KBM-7 (cell line): ENCODE measurements around the gene MAFB.

ENCODE experiments used
- DNase-seq: peaks from one replicate; pipeline ENCODE4 v3.0.0-alpha.2; 2015
- in situ Hi-C: fragments of 300-500 bp; cut with MboI; formaldehyde crosslinking; loops from 2 replicates; pipeline ENCODE4 v1.14.3; 2020; ENCODE audit warnings: low sequenced_read_pairs, low pct_unique_long_range_greater_than_20kb, mixed read lengths

Gene MAFB

DNA sequence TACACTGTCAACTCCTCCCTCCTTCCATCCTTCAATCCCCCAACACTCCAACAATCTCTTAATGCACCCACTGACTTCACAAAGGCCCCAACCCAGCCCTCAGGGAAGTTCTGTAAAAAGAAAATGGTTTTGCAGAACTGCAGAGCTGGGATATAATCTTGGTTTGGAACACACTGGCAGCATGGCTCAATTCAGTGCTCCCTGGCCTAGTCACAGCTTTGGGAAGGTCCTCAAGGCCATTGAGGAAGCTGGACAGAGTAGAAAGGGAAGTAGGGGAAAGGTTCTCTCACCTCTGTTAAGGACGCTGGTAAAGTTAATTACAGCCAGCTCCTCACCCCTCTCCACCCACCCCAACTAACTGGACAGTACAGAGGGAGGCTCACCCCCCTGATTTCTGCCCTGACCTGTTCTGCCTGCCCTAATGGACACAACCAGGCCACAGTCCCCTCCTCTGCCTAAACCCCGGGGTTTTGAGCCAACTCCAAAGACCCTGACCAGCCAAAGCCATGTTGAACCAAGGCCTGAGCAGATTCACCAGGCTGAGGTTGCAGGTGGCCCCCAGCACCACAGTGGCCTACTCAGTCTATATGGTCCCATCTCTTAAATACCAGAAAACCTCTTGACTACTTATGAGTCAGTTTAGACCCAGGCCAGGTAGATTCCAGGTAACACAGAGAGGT is 49.2 kb downstream of the MAFB start:
- no peak for DNase-seq
- in situ Hi-C loops: no loop called here

GRCh38 chr20:40639132-40639531 is 49.9 kb downstream of the MAFB start:
- in situ Hi-C loops: no loop called here
- no peak for DNase-seq

GRCh38 chr20:40638414-40638813 is 50.6 kb downstream of the MAFB start:
- DNase-seq: no peak
- in situ Hi-C loops: no loop called here

GRCh38 chr20:40637176-40637575 is 51.9 kb downstream of the MAFB start:
- DNase-seq: no peak
- in situ Hi-C loops: no loop called here

- no peak for DNase-seq
- in situ Hi-C loops: no loop called here
Measured at GRCh38 chr20:40636486-40636885, 52.5 kb downstream of the MAFB start.

GRCh38 chr20:40635971-40636370 is 53.1 kb downstream of the MAFB start:
- in situ Hi-C loops: no loop called here
- no peak for DNase-seq
